ENCODE results near the gene ATP5MC2.
"Not testable (repeated sequence)": the region's sequence is repeated elsewhere in the genome, so short reads cannot be mapped to it uniquely, and the experiment has no call there.

The ATP5MC2 gene

DNA sequence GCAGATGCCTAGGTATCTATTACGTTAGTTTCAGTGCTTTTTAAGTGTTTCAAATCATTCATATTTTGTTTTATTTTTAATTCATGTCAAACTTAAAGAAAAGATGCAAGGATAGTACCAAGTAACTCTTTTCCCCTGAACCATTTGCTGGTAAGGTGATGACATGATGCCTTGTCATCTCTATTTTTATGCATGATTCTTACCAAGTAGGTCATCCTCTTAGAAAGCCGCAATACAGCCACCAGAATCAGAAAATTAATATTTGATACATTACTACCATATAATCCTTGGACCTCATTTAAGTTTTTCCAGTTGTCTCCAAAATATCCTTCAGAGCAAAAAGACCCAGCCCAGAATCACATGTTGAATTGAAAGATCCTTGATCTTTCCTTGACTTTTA, 22.3 kb downstream of the ATP5MC2 start:
- no peak overlapping the region for H3K4me3 ChIP-seq (ENCODE audit: low read depth, low read length)

DNA sequence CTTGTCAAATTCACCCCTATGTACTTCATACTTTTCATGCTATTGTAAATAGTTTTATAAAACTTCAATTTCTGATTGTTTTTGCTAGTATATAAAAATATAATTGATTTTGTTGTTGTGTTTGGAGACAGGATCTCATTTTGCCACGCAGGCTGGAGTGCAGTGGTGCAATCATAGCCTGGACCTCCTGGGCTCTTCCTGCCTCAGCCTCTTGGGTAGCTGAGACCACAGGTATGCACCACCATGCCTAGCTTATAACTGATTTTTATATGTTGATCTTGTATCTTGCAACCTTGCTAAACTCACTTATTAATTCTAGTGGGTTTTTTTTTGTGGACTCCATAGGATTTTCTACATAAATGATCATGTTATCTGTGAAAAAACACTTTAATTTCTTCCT, 23.5 kb downstream of the ATP5MC2 start:
- H3K4me3 ChIP-seq (ENCODE audit: low read depth, low read length) = no peak overlapping the region

- no peak overlapping the region for H3K4me3 ChIP-seq (ENCODE audit: low read depth, low read length)
These were observed 24.1 kb downstream of the ATP5MC2 start for GRCh38 chr12:53651737-53652136.

DNA sequence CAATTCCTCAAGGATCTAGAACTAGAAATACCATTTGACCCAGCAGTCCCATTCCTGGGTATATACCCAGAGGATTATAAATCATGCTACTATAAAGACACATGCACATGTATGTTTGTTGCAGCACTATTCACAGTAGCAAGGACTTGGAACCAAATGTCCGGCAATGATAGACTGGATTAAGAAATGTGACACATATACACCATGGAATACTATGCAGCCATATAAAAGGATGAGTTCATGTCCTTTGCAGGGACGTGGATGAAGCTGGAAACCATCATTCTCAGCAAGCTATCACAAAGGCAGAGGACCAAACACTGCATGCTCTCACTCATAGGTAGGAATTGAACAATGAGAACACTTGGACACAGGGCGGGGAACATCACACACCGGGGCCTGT, 29.6 kb downstream of the ATP5MC2 start:
- H3K4me3 ChIP-seq (ENCODE audit: low read depth, low read length) = not testable (repeated sequence)

GRCh38 chr12:53645165-53645564, 30.7 kb downstream of the ATP5MC2 start:
- H3K4me3 ChIP-seq (ENCODE audit: low read depth, low read length) = no peak overlapping the region

- no peak overlapping the region for H3K4me3 ChIP-seq (ENCODE audit: low read depth, low read length)
These were observed 31.8 kb downstream of the ATP5MC2 start for GRCh38 chr12:53644133-53644532.

- no peak overlapping the region for H3K4me3 ChIP-seq (ENCODE audit: low read depth, low read length)
These were observed 32.5 kb downstream of the ATP5MC2 start for GRCh38 chr12:53643232-53643979.

GRCh38 chr12:53638057-53638456, 37.8 kb downstream of the ATP5MC2 start:
- H3K4me3 ChIP-seq (ENCODE audit: low read depth, low read length) = no peak overlapping the region

GRCh38 chr12:53636641-53637040, 39.2 kb downstream of the ATP5MC2 start:
- H3K4me3 ChIP-seq (ENCODE audit: low read depth, low read length) = no peak overlapping the region

- not testable (repeated sequence) for H3K4me3 ChIP-seq (ENCODE audit: low read depth, low read length)
These were observed 40.2 kb downstream of the ATP5MC2 start for GRCh38 chr12:53635708-53636107.

- H3K4me3 ChIP-seq (ENCODE audit: low read depth, low read length) = no peak overlapping the region
These were observed 44.2 kb downstream of the ATP5MC2 start for GRCh38 chr12:53631721-53632120.

GRCh38 chr12:53627919-53628318, 48.0 kb downstream of the ATP5MC2 start:
- H3K4me3 ChIP-seq (ENCODE audit: low read depth, low read length) = no peak overlapping the region

- H3K4me3 ChIP-seq (ENCODE audit: low read depth, low read length) = peak overlapping the region; percentile 88
These were observed 49.1 kb downstream of the ATP5MC2 start for GRCh38 chr12:53626702-53627169.

DNA sequence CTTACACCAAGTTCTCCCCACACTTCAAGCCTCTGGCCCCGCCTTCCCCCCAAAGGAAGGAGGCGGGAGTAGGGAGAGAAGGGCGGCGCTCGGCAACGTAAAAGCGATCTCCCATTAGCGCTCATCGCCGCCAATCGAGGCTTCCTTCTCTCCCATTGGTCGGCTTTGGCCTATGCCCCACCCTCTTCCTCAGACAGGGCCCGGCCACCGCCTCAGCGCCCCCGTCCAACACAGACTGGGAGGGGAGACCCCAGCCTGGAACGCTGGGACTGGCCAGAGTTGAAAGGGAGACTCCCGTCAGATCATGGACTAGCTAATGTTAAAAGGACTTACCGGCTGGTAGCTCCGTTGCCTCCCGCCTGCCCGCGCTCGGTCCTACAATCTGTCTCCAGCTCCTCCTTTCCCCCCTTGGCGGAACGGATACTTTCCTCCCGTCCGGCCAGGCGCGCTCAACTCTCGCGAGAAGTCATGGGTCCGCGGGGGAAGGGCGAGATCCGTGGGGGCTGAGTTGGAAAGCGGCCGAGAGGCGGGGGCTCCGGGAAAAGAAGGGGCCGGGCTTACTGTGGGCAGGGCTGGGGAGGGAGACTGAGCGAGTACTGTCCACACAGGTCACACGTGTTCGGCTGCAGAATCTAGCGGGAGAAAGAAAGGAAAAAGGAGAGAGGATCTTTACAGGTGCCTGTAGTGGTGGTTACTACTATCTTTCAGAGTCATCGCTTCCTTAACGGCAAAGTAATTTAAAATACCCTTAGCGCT, 49.8 kb downstream of the ATP5MC2 start, which contains the start of gene ATF7:
TSS of gene ATF7 (minus strand) at position 437 of the 756 bp plus-strand sequence. CDS start 25,382 bp downstream, outside the sequence.
- H3K4me3 ChIP-seq (ENCODE audit: low read depth, low read length) = peak within 1 kb of the TSS; percentile 88

DNA sequence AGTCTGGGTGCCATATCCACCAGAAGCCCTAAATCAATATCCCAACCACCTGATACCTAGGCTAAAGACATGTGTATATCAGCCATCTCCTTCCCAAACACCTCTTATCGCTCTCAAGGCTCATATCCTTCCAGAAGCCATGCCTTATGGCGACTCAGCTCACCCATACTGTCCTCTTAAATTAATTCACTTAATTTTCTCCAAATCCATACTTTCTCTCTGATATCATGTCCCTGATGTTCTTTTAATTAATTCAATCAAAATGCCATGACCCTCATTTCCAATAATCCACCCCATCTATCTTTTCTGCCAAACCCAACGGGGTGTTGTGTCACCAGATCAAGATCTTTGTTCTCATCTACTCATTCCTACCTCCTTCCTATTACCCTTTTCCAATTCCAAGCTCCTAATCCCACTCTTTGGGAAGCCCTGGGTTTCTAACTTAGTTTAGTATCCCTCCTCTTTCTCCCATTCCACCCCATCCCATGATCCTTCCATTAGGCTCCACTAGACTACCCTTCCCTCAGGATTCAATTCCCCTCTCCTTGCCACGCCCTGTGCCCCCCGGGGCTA, 50.4 kb downstream of the ATP5MC2 start:
- H3K4me3 ChIP-seq (ENCODE audit: low read depth, low read length) = peak overlapping the region; percentile 88

GRCh38 chr12:53624956-53625355, 50.9 kb downstream of the ATP5MC2 start:
- no peak overlapping the region for H3K4me3 ChIP-seq (ENCODE audit: low read depth, low read length)

DNA sequence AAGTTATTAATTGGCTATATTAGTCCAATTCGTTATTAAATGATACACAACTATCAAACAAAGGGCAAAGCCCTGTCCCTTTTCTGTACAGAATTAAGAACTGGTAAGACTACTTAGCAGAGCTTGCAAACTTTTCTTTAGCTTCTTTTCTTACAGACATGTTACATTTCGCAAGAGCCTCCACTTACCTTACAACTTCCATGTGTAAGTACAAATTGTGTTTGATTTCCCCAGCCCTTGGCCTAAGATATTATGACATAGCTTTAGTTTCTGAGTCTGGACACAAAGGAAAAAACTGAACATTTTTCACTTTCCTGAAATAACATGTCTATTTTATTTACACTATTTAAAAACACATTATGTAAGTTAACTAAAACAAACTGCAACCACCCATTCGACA, 51.4 kb downstream of the ATP5MC2 start:
- no peak overlapping the region for H3K4me3 ChIP-seq (ENCODE audit: low read depth, low read length)

DNA sequence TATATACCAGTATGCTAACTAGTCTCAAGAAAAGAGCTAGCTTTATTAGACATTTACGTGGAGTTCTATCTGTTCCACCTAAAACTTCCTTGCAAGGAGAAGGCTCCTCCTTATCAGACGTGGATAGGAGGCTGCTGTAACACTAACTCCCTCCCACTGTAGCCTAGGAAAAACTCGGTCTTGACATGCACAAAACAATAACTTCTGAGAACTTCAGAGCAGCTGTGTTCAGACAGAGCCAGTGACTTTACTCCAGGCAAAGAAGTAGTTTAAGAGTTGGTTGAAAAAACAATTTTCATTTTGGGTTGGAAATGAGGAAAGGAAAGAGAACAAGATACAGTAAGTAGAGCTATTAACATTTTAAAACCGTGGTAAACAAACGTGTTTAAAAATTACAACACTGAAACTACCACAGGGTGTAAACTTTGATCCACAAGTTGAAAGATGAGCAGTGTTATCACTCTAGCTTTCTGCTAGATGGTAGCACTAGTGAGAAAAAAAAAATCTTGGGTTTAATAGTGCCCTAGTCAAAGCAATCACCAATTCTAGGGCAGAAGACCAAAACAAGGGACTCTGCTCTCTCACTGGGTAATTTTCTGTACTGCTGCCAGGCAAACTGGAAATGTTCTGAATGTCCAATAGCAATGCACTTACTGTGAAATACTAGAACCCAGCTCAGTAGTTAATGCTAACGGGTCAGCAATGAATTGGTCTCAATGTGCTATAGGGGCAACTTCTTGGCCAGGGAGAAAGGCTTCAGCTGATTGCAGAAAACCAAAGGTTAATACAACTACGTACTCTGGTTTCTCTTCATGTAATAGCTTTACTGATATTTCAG, 52.1 kb downstream of the ATP5MC2 start:
- H3K4me3 ChIP-seq (ENCODE audit: low read depth, low read length) = no peak overlapping the region

- H3K4me3 ChIP-seq (ENCODE audit: low read depth, low read length) = no peak overlapping the region
These were observed 53.2 kb downstream of the ATP5MC2 start for GRCh38 chr12:53622724-53623123.

DNA sequence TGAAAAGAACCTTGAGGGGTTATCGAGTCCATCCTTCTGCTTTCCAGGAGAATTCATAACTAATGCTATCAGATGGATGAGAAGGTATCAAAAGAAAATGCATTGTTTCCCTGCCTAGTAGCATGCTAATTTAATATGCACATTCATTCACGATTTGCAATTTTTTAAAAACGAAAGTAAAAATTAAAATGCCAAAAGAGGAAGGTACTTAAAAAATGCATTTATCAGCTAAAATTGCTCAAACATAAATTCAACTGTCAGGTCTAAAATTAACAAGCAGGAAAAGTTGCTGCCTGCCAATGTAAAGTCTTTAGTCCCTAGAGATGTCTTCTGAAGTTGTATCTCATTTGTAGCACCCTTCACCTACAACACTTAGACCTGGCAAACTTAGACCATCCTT, 57.6 kb downstream of the ATP5MC2 start:
- H3K4me3 ChIP-seq (ENCODE audit: low read depth, low read length) = no peak overlapping the region

- H3K4me3 ChIP-seq (ENCODE audit: low read depth, low read length) = no peak overlapping the region
These were observed 58.2 kb downstream of the ATP5MC2 start for GRCh38 chr12:53617700-53618099.
